RWPE1 (cell line): ENCODE data around the gene ZFAND3.

Source experiments
- CTCF ChIA-PET: fragments of 350-600 bp; sonication (Branson Sonifier 250); formaldehyde crosslinking; extraction: SDS; loops from one replicate; lab custom pipeline; 2021; lab: Yijun Ruan, JAX
- POLR2A ChIA-PET: fragments of 400-600 bp; formaldehyde crosslinking; extraction: SDS; loops from one replicate; lab custom pipeline; 2020; ENCODE audit warnings: antibody characterized with exemption; ENCODE audit not compliant: low non-redundant PET; lab: Yijun Ruan, JAX
- DNase-seq: peaks from one replicate; pipeline ENCODE4 v3.0.0; 2012; ENCODE audit warnings: low spot score
- H3K27ac ChIP-seq: fragments of 450-650 bp; 2 replicates; pipeline ENCODE4 v1.5.1; 2017
- CTCF ChIP-seq: fragments of 450-650 bp; conservative IDR thresholded peaks from 2 replicates; pipeline ENCODE4 v1.5.1; 2017; ENCODE audit warnings: low read depth, mild to moderate bottlenecking

The ZFAND3 gene

DNA sequence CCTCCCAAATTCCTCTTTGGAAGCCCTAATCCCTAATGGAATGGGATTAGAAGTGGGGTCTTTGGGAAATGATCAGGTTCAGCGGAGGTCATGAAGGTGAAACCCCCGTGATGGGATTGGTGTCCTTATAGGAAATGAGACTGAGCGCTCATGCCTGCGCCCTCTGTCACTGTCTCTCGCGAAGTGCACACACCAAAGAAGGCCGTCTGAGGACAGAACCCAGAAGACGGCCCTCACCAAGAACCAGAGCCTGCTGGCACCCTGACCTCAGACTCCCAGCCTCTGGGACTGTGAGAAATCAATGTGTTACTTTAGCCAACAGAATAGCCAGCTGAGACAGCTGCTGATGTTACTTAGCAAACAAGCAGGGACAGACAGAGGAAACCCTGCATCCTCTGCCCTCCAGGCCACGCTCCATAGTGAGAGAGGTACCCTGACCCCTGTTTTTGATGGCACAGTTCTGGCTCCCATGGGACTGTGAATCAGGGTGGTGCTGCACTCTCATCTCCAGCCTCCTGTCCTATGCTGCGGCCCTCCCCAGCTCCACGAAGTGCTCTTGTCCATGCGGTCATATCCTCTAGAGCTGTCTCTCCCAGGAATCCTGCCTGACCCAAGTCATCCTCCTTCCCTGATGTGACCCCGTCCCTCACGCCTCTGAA, 369.3 kb downstream of the ZFAND3 start:
- no peak overlapping the region for H3K27ac ChIP-seq
- CTCF ChIA-PET = no interaction called here
- TF ChIP-seq CTCF = no peak
- POLR2A ChIA-PET = no interaction called here
- DNase-seq = no peak

DNA sequence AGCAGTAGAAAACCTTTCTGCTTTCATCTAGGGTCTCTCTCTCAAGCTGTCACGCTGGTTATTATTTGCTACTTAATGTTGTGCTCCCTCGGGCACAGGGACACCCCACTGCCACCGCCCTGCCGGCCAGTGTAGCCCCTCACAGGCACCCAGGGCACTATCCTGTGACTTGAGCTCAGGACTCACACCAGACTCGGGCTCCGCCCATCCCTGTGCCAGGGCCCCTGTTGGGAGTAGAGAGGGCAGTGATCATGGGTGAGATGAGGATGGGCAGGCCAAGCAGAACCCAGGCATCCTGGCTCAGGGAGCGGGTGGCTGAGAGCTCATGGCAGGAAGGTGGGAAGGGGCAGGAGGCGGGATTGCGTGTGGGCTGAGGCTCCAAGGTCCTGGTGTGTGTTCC, 371.9 kb downstream of the ZFAND3 start:
- no peak for DNase-seq
- H3K27ac ChIP-seq = no peak overlapping the region
- ChIA-PET CTCF (no interaction called here), POLR2A (no interaction called here)
- TF ChIP-seq CTCF = no peak

DNA sequence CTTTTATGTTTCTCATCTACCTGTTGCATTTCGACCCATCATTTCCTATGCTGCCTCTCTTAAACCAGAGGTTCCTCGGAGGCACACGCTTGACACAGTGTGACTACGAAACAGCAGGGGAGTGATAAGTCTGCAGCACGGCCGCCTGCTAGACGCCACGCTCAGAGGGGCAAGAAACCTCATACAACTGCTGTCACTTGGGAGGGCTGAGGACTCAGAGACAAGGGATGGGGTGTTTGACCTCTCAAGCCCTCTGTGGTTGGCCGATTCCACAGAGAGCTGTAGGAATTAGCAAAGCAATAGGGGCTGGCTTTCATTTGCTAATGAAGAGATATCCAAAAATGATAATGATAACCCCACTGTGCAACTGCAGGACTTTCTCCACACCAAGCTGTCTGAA, 372.5 kb downstream of the ZFAND3 start:
- DNase-seq = no peak
- POLR2A ChIA-PET = no interaction called here
- no peak for TF ChIP-seq CTCF

DNA sequence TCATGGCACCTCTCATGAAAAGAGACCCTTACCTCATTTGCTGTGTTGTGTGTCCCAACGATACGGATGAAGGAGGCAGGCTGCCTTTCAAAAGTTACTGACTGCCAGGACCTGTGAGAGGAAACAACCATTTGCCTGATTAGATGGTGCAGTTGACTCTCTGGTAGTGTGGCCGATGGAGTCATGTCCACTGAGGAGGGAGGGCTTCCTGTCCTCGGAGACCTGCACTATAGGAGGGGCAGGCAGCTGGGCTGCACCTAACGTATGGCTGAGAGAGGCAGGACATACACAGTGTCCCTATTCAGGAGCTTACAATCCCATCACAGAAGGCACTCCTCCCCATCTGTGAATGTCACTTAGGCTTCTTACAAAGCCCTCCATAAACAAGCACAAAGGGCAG, 373.0 kb downstream of the ZFAND3 start:
- ChIA-PET CTCF (no interaction called here), POLR2A (no interaction called here)
- DNase-seq = no peak
- no peak for TF ChIP-seq CTCF
- no peak overlapping the region for H3K27ac ChIP-seq

More for the DNA sequence above, 372.5 kb downstream of the ZFAND3 start:
- H3K27ac ChIP-seq = no peak overlapping the region
- CTCF ChIA-PET = no interaction called here

DNA sequence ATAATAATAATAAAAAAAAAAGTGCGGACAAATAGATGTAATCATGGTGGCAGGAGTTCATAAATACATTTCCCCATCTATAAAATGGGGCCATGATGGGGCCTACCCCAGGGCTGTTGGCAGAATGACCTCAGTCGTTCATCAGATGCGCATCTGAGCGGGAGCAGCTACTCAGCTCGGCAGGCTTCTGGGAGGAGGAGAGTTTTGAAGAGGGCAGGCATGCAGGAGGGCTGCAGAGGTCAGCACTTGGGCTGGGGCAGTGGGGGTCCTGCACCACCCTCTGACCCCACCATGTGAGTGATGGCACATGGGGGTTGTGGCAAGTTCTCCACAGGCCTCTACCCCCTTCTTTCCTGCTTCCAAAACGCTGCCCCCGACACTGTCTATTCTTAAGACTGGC, 373.5 kb downstream of the ZFAND3 start:
- H3K27ac ChIP-seq = no peak overlapping the region
- DNase-seq = no peak
- POLR2A ChIA-PET = no interaction called here
- TF ChIP-seq CTCF = no peak
- CTCF ChIA-PET = interaction anchor here (0.7 kb wide), 1 partner anchor 67 kb away, joined by 3 read pairs; no protein-coding TSS in a partner anchor

DNA sequence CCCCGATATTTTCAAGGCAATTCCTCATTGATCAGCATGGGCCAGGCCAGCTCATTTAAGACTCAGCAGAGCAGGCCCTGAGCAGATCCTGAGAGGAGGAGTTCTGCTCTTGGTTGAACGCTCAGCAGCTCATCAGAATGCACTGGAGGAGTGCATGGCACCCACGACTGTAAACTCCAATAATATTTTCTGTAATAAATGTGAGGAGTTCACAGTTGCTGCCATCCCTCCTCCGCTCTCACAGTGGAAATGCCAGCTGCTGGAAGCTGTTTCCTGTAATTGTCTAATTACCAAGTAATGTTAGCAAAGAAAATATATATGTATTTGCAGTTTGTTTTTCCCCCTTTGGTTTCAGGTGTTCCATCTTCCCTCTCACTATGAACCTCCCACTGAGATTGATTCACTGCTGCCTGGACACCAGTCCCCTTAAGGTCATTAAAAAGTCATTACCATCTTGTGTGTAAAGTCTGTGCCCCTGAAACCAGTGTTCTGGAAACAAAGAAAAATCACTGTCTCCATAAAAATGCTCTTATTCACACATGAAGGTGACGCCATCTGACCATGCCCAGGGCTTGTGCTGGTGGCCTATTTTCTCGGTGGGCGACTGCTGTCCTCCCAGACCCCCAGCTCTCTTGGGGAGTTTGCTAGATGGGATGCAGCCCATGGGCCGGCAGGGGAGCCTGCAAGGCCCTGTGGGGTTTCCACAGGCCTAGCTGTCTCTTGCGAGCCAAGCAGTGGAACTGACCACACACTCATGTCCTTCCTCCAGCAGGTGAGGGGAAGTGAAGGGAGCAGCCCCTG, 374.2 kb downstream of the ZFAND3 start:
- no peak for TF ChIP-seq CTCF
- ChIA-PET POLR2A (no interaction called here), CTCF (interaction anchor here (0.7 kb wide), 1 partner anchor 66 kb away, joined by 3 read pairs; no protein-coding TSS in a partner anchor)
- no peak for DNase-seq
- no peak overlapping the region for H3K27ac ChIP-seq
